ENCODE data around the gene SLAIN1.

GRCh38 chr13:77715233-77715891, 17.9 kb downstream of the SLAIN1 start:
- TF ChIP-seq CTCF (IDR thresholded peaks at IDR 0.05; ENCODE audit: control extremely low read depth in 1 of 3, insufficient read depth in 1 of 3, low read depth in 1 of 3, low read length in 3 of 3) (no peak), CHD2 (IDR thresholded peaks at IDR 0.05; ENCODE audit: low read length) (no peak), POLR2A (IDR thresholded peaks at IDR 0.05; ENCODE audit: control extremely low read depth in 1 of 2, low read depth in 2 of 2, low read length in 2 of 2) (no peak), POLR2AphosphoS5 (IDR thresholded peaks at IDR 0.05; ENCODE audit: low read depth, low read length) (no peak), SIX5 (IDR thresholded peaks at IDR 0.05; ENCODE audit: low read depth, low read length) (no peak), SIN3A (conservative IDR thresholded peaks at IDR 0.05 in 1 of 2, IDR thresholded peaks at IDR 0.05 in 1 of 2; ENCODE audit: low read depth in 1 of 2, low read length in 2 of 2) (no peak), HDAC6 (IDR thresholded peaks at IDR 0.05; ENCODE audit: low read depth, low read length) (no peak), BCL11A (IDR thresholded peaks at IDR 0.05; ENCODE audit: low read depth in 2 of 2, low read length in 2 of 2) (no peak), GTF2F1 (IDR thresholded peaks at IDR 0.05; ENCODE audit: borderline replicate concordance, low read depth, low read length) (no peak), ATF2 (IDR thresholded peaks at IDR 0.05; ENCODE audit: low read length) (no peak), TBP (IDR thresholded peaks at IDR 0.05; ENCODE audit: low read depth, low read length) (no peak)

Data from H1 (cell line).